ENCODE results near the gene ENDOD1. TPM values are rescaled to one million over a fixed set of nuclear protein-coding genes. Genes with fewer than 3 reads are reported as not detected.
"Not testable (repeated sequence)": the region's sequence is repeated elsewhere in the genome, so short reads cannot be mapped to it uniquely, and the experiment has no call there.

The ENDOD1 gene
- total RNA-seq, 2 experiments from 2014 or later, result 23.4 to 23.9 TPM

GRCh38 chr11:95128602-95129001, 39.0 kb downstream of the ENDOD1 start:
- no peak for ATAC-seq
- H3K27ac Mint-ChIP-seq, result no peak overlapping the region
- CTCF ChIA-PET, result no interaction called here
- H3K27me3 Mint-ChIP-seq (ENCODE audit: low read depth), result no peaks in the 10 kb centered on the region
- peaks cover 11% of the 10 kb centered on the region for H3K4me1 Mint-ChIP-seq (ENCODE audit: low read depth)
- no peak overlapping the region for H3K4me3 Mint-ChIP-seq
- no peaks in the 10 kb centered on the region for H3K9me3 Mint-ChIP-seq (ENCODE audit: insufficient read depth)
- no peak for DNase-seq
- H3K36me3 Mint-ChIP-seq (ENCODE audit: low read depth), result peaks cover 46% of the 10 kb centered on the region
- POLR2A ChIA-PET, result no interaction called here

DNA sequence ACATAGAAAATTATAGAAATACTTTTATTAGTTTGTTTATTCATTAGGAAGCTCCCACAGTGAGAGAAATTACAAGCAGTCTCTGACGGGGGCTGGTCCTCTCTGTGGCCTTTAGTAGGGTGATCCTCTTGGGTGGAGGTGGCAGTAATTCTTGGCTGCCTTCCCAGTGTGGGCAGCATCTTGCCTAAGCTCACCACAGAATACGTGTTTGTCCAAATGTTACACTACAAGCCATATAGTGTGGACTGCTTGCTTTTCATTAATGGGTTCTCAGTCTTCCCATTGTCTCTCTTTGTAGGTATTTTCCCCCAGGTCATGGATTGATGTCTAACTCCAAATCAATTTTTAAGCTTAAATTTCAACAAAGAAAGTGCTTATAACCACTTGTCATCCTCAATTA, 43.3 kb downstream of the ENDOD1 start:
- H3K4me1 Mint-ChIP-seq (ENCODE audit: low read depth), result peaks cover 18% of the 10 kb centered on the region
- no peak overlapping the region for H3K4me3 Mint-ChIP-seq
- ChIA-PET POLR2A (no interaction called here), CTCF (interaction anchor here (0.7 kb wide), 1 partner anchor 14 kb away, joined by 3 read pairs; no protein-coding TSS in a partner anchor)
- DNase-seq (no peak), ATAC-seq (no peak)
- no peaks in the 10 kb centered on the region for H3K9me3 Mint-ChIP-seq (ENCODE audit: insufficient read depth)
- H3K27me3 Mint-ChIP-seq (ENCODE audit: low read depth), result no peaks in the 10 kb centered on the region
- H3K36me3 Mint-ChIP-seq (ENCODE audit: low read depth), result peaks cover 40% of the 10 kb centered on the region
- no peak overlapping the region for H3K27ac Mint-ChIP-seq

- ChIA-PET CTCF (no interaction called here), POLR2A (no interaction called here)
- Mint-ChIP-seq H3K9me3 (ENCODE audit: insufficient read depth) (no peaks in the 10 kb centered on the region), H3K4me1 (ENCODE audit: low read depth) (peaks cover 14% of the 10 kb centered on the region), H3K36me3 (ENCODE audit: low read depth) (peaks cover 27% of the 10 kb centered on the region), H3K4me3 (no peak overlapping the region), H3K27me3 (ENCODE audit: low read depth) (no peaks in the 10 kb centered on the region), H3K27ac (no peak overlapping the region)
- ATAC-seq, result no peak
- DNase-seq, result no peak
Observed at GRCh38 chr11:95134491-95134890, 44.8 kb downstream of the ENDOD1 start.

GRCh38 chr11:95135155-95135554, 45.5 kb downstream of the ENDOD1 start:
- no peak overlapping the region for H3K27ac Mint-ChIP-seq
- POLR2A ChIA-PET, result no interaction called here
- no peaks in the 10 kb centered on the region for H3K9me3 Mint-ChIP-seq (ENCODE audit: insufficient read depth)
- H3K4me3 Mint-ChIP-seq, result no peak overlapping the region
- ATAC-seq (no peak), DNase-seq (no peak)
- peaks cover 14% of the 10 kb centered on the region for H3K4me1 Mint-ChIP-seq (ENCODE audit: low read depth)
- H3K27me3 Mint-ChIP-seq (ENCODE audit: low read depth), result peaks cover 1% of the 10 kb centered on the region
- CTCF ChIA-PET, result interaction anchor here (6.5 kb wide), 1 partner anchor 66 kb away, joined by 71 read pairs; the partner anchor contains the start of gene SRSF8
- H3K36me3 Mint-ChIP-seq (ENCODE audit: low read depth), result peaks cover 22% of the 10 kb centered on the region

DNA sequence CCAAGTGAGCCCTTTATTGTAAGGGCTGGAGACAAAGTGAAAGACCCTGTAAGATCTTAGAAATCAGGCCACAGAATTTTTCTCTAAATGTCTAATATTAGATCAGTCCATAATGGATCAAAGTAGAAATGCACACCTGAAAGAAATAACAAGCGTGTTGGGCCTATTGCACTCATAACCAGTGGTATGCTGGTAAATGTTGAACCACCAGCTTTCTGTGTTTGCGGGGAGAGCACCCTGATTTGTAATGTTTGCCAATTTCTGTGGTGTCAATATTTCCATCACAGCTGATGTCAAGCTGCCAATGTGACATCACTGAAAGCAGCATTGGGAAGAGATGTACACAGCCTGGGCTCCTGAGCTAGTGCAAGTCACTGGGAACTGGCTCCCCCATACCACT, 46.2 kb downstream of the ENDOD1 start:
- ChIA-PET CTCF (interaction anchor here (0.9 to 6.5 kb wide), 4 partner anchors 12 to 67 kb away, joined by 3 to 71 read pairs (median 14); partner anchors contain the start of gene SRSF8), POLR2A (interaction anchor here (0.6 kb wide), 1 partner anchor 283 kb away, joined by 3 read pairs; no protein-coding TSS in a partner anchor)
- H3K36me3 Mint-ChIP-seq (ENCODE audit: low read depth), result peaks cover 18% of the 10 kb centered on the region
- peaks cover 14% of the 10 kb centered on the region for H3K4me1 Mint-ChIP-seq (ENCODE audit: low read depth)
- ATAC-seq, result no peak
- H3K27ac Mint-ChIP-seq, result no peak overlapping the region
- H3K4me3 Mint-ChIP-seq, result no peak overlapping the region
- peaks cover 4% of the 10 kb centered on the region for H3K27me3 Mint-ChIP-seq (ENCODE audit: low read depth)
- no peak for DNase-seq
- H3K9me3 Mint-ChIP-seq (ENCODE audit: insufficient read depth), result no peaks in the 10 kb centered on the region

DNA sequence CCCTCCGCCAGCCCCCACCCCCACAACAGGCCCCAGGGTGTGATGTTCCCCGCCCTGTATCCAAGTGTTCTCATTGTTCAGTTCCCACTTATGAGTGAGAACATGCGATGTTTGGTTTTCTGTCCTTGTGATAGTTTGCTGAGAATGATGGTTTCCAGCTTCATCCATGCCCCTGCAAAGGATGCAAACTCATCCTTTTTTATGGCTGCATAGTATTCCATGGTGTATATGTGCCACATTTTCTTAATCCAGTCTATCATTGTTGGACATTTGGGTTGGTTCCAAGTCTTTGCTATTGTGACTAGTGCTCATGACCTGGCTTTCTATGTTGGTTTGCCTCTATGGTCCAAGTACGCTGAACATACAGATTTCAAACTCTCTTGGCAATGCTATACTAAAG, 47.1 kb downstream of the ENDOD1 start:
- not testable (repeated sequence) for H3K4me3 Mint-ChIP-seq; H3K27ac Mint-ChIP-seq; DNase-seq; ATAC-seq; H3K9me3 Mint-ChIP-seq (ENCODE audit: insufficient read depth); H3K27me3 Mint-ChIP-seq (ENCODE audit: low read depth)
- CTCF ChIA-PET, result interaction anchor here (1.0 to 6.5 kb wide), 10 partner anchors 11 to 68 kb away, joined by 3 to 71 read pairs (median 6); partner anchors contain the start of gene SRSF8
- Mint-ChIP-seq H3K4me1 (ENCODE audit: low read depth) (peaks cover 14% of the 10 kb centered on the region), H3K36me3 (ENCODE audit: low read depth) (peaks cover 15% of the 10 kb centered on the region)
- POLR2A ChIA-PET, result interaction anchor here (0.7 to 1.9 kb wide), 4 partner anchors 15 to 653 kb away, joined by 4 to 10 read pairs (median 4); partner anchors contain the start of genes ENDOD1, FAM76B and SRSF8

- H3K4me3 Mint-ChIP-seq, result no peak overlapping the region
- H3K36me3 Mint-ChIP-seq (ENCODE audit: low read depth), result peaks cover 11% of the 10 kb centered on the region
- ChIA-PET CTCF (interaction anchor here (0.8 to 6.5 kb wide), 14 partner anchors 10 to 80 kb away, joined by 3 to 71 read pairs (median 4); partner anchors contain the start of gene SRSF8), POLR2A (interaction anchor here (0.8 to 1.9 kb wide), 5 partner anchors 12 to 652 kb away, joined by 3 to 10 read pairs (median 4); partner anchors contain the start of genes ENDOD1 and FAM76B)
- ATAC-seq (no peak), DNase-seq (no peak)
- no peak overlapping the region for H3K27ac Mint-ChIP-seq
- peaks cover 14% of the 10 kb centered on the region for H3K4me1 Mint-ChIP-seq (ENCODE audit: low read depth)
- H3K27me3 Mint-ChIP-seq (ENCODE audit: low read depth), result peaks cover 7% of the 10 kb centered on the region
- H3K9me3 Mint-ChIP-seq (ENCODE audit: insufficient read depth), result no peaks in the 10 kb centered on the region
Observed at GRCh38 chr11:95137299-95137698, 47.7 kb downstream of the ENDOD1 start.

DNA sequence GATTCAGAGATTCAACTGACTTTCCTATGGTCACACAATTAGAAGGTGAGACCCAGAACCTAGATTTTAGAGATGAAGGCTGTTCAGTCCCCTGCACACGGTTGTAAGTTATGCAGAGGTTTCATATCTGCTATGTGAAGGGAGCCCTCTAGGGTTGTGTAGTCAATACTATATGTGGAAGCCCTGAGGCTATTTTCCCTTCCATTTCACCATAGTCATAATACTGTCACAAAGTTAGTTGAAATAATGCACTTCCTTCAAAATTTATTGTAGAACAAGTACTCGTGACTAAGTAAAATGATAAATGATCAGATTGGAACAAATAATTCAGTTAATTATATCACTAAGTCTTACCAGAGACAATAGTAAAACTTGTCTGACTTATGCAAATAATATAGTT, 48.8 kb downstream of the ENDOD1 start:
- Mint-ChIP-seq H3K9me3 (ENCODE audit: insufficient read depth) (no peaks in the 10 kb centered on the region), H3K27ac (no peak overlapping the region), H3K36me3 (ENCODE audit: low read depth) (peaks cover 6% of the 10 kb centered on the region), H3K4me3 (no peak overlapping the region), H3K4me1 (ENCODE audit: low read depth) (peaks cover 14% of the 10 kb centered on the region), H3K27me3 (ENCODE audit: low read depth) (peaks cover 13% of the 10 kb centered on the region)
- DNase-seq (no peak), ATAC-seq (peak; percentile 74)
- CTCF ChIA-PET, result interaction anchor here (0.5 to 6.5 kb wide), 7 partner anchors 9 to 74 kb away, joined by 3 to 71 read pairs (median 11); partner anchors contain the start of gene SRSF8
- POLR2A ChIA-PET, result interaction anchor here (1.1 to 1.9 kb wide), 3 partner anchors 11 to 651 kb away, joined by 3 to 10 read pairs (median 4); partner anchors contain the start of genes ENDOD1 and FAM76B

- Mint-ChIP-seq H3K27ac (no peak overlapping the region), H3K36me3 (ENCODE audit: low read depth) (peaks cover 3% of the 10 kb centered on the region), H3K27me3 (ENCODE audit: low read depth) (peaks cover 29% of the 10 kb centered on the region), H3K9me3 (ENCODE audit: insufficient read depth) (no peaks in the 10 kb centered on the region), H3K4me1 (ENCODE audit: low read depth) (peaks cover 14% of the 10 kb centered on the region), H3K4me3 (no peak overlapping the region)
- DNase-seq, result no peak
- POLR2A ChIA-PET, result interaction anchor here (0.6 kb wide), 1 partner anchor 73 kb away, joined by 4 read pairs; no protein-coding TSS in a partner anchor
- CTCF ChIA-PET, result interaction anchor here (0.9 to 6.5 kb wide), 6 partner anchors 10 to 621 kb away, joined by 3 to 71 read pairs (median 5); partner anchors contain the start of gene SRSF8
- ATAC-seq, result no peak
Observed at GRCh38 chr11:95140397-95141033, 50.9 kb downstream of the ENDOD1 start.

GRCh38 chr11:95142431-95142830, 52.8 kb downstream of the ENDOD1 start:
- ChIA-PET POLR2A (interaction anchor here (0.6 kb wide), 1 partner anchor 347 kb away, joined by 3 read pairs; no protein-coding TSS in a partner anchor), CTCF (interaction anchor here (0.8 to 1.7 kb wide), 4 partner anchors 9 to 49 kb away, joined by 3 to 5 read pairs (median 4); no protein-coding TSS in a partner anchor)
- peaks cover 35% of the 10 kb centered on the region for H3K27me3 Mint-ChIP-seq (ENCODE audit: low read depth)
- H3K4me1 Mint-ChIP-seq (ENCODE audit: low read depth), result peaks cover 14% of the 10 kb centered on the region
- no peak for ATAC-seq
- no peak overlapping the region for H3K27ac Mint-ChIP-seq
- H3K36me3 Mint-ChIP-seq (ENCODE audit: low read depth), result no peaks in the 10 kb centered on the region
- H3K9me3 Mint-ChIP-seq (ENCODE audit: insufficient read depth), result no peaks in the 10 kb centered on the region
- H3K4me3 Mint-ChIP-seq, result no peak overlapping the region
- no peak for DNase-seq

GRCh38 chr11:95143106-95143681, 53.5 kb downstream of the ENDOD1 start:
- POLR2A ChIA-PET, result no interaction called here
- H3K9me3 Mint-ChIP-seq (ENCODE audit: insufficient read depth), result no peaks in the 10 kb centered on the region
- peaks cover 35% of the 10 kb centered on the region for H3K27me3 Mint-ChIP-seq (ENCODE audit: low read depth)
- H3K36me3 Mint-ChIP-seq (ENCODE audit: low read depth), result no peaks in the 10 kb centered on the region
- CTCF ChIA-PET, result interaction anchor here (0.8 to 1.7 kb wide), 4 partner anchors 9 to 50 kb away, joined by 3 to 5 read pairs (median 4); no protein-coding TSS in a partner anchor
- DNase-seq (no peak), ATAC-seq (no peak)
- peaks cover 12% of the 10 kb centered on the region for H3K4me1 Mint-ChIP-seq (ENCODE audit: low read depth)
- H3K27ac Mint-ChIP-seq, result no peak overlapping the region
- H3K4me3 Mint-ChIP-seq, result no peak overlapping the region

All from activated CD8-positive, alpha-beta T cell treated with anti-CD3 and anti-CD28 coated beads, Interleukin-2, amount 10 ng/mL, durations not matched to agents 7 days and 5 days (primary cell).